Aorta (tissue), 5 donors: ENCODE measurements around the gene KPTN. TPM values are rescaled to one million over a fixed set of nuclear protein-coding genes. Genes with fewer than 3 reads are reported as not detected.
"Not testable (repeated sequence)": the region's sequence is repeated elsewhere in the genome, so short reads cannot be mapped to it uniquely, and the experiment has no call there.

Experiments
- ATAC-seq: fragments of 200-7000 bp; cut with Tn5 transposase; one replicate; pipeline ENCODE4 v1.9.1; 2022; ENCODE audit warnings: moderate library complexity; ENCODE audit not compliant: low FRiP score
- DNase-seq, 2 donors: peaks; one replicate each; pipeline ENCODE4 v3.0.0-alpha.2; 2020
- H3K27ac ChIP-seq, 2 donors: one replicate each; pipeline ENCODE4 v1.5.1; 2013; ENCODE audit warnings: low read length in 2 of 2, mild to moderate bottlenecking in 2 of 2, moderate library complexity in 2 of 2, control low read depth in 1 of 2, inconsistent platforms in 1 of 2, low read depth in 1 of 2
- H3K27me3 ChIP-seq, 2 donors: one replicate each; pipeline ENCODE4 v1.6.1; 2013; ENCODE audit warnings: control low read depth in 1 of 2, low read length in 1 of 2, mild to moderate bottlenecking in 1 of 2, moderate library complexity in 1 of 2; ENCODE audit not compliant: insufficient read depth in 2 of 2, control insufficient read depth in 1 of 2
- H3K36me3 ChIP-seq, 2 donors: one replicate each; pipeline ENCODE4 v1.6.1; 2013; ENCODE audit warnings: control low read depth in 1 of 2, low read length in 1 of 2, mild to moderate bottlenecking in 1 of 2; ENCODE audit not compliant: insufficient read depth in 2 of 2, control insufficient read depth in 1 of 2
- H3K4me1 ChIP-seq, 2 donors: one replicate each; pipeline ENCODE4 v1.6.1; 2013; ENCODE audit warnings: low read length in 2 of 2, control low read depth in 1 of 2, mild to moderate bottlenecking in 1 of 2, moderate library complexity in 1 of 2; ENCODE audit not compliant: insufficient read depth in 2 of 2, control insufficient read depth in 1 of 2
- H3K4me3 ChIP-seq, 2 donors: one replicate each; pipeline ENCODE4 v1.5.1; 2013; ENCODE audit warnings: low read length in 2 of 2, control low read depth in 1 of 2, mild to moderate bottlenecking in 1 of 2
- H3K9me3 ChIP-seq: one replicate; pipeline ENCODE4 v1.6.1; 2013; ENCODE audit warnings: mild to moderate bottlenecking, low read length; ENCODE audit not compliant: control insufficient read depth
- WGBS, 2 donors: extraction: QIAGEN DNeasy Blood & Tissue Kit; methylation state at CpG; one replicate each; pipeline ENCODE4 v1.1.7; 2013; 5-methylcytosine and 5-hydroxymethylcytosine counted together
- intact Hi-C, 2 donors: fragments of 100-400 bp; cut with DNase I; formaldehyde crosslinking; loops; one replicate each; pipeline versions ENCODE4 v1.14.2 to v1.15.0; 2022
- polyA plus RNA-seq, 2 donors: library from polyadenylated mRNA; stranded (reverse); fragments of 200-250 nt; gene quantifications; one replicate each; pipeline ENCODE4 v1.2.3, GENCODE V29; 2013
- total RNA-seq, 2 donors: library from RNA; stranded (reverse); fragmentation: NEBNext Ultra II Directional; extraction: Animal tissue kit (Norgen Biotek cat#: 25700); gene quantifications; one replicate each; pipeline ENCODE4 v1.2.1, GENCODE V29; 2021
- donor health status: healthy with polysubstance abuse.
- donor health status: Bipolar disorder and iron deficiency.
- donor health status: DM: no; HTN: no; CAD: no.
- donor health status: DM: no; HTN: no; CAD: no.
- donor health status: DM: yes; HTN: yes; CAD: no.

The KPTN gene
- total and polyA plus RNA-seq, 4 donors, result 3.0 to 24.8 (median 8.3) TPM

- Histone ChIP-seq H3K4me1 (no peaks in the 10 kb centered on the region), H3K9me3 (no peaks in the 10 kb centered on the region), H3K4me3 (no peak overlapping the region), H3K36me3 (peaks cover 0 to 2% of the 10 kb centered on the region in 2 donors), H3K27me3 (no peaks in the 10 kb centered on the region), H3K27ac (no peak overlapping the region)
- ATAC-seq, result no peak
- no peak for DNase-seq
- intact Hi-C loops, result no loop called here
- 88 to 90% methylated on average over 7 of the region's 7 CpGs for WGBS, 2 donors
Measured at GRCh38 chr19:47490031-47490430, 6.0 kb upstream of the KPTN start.

DNA sequence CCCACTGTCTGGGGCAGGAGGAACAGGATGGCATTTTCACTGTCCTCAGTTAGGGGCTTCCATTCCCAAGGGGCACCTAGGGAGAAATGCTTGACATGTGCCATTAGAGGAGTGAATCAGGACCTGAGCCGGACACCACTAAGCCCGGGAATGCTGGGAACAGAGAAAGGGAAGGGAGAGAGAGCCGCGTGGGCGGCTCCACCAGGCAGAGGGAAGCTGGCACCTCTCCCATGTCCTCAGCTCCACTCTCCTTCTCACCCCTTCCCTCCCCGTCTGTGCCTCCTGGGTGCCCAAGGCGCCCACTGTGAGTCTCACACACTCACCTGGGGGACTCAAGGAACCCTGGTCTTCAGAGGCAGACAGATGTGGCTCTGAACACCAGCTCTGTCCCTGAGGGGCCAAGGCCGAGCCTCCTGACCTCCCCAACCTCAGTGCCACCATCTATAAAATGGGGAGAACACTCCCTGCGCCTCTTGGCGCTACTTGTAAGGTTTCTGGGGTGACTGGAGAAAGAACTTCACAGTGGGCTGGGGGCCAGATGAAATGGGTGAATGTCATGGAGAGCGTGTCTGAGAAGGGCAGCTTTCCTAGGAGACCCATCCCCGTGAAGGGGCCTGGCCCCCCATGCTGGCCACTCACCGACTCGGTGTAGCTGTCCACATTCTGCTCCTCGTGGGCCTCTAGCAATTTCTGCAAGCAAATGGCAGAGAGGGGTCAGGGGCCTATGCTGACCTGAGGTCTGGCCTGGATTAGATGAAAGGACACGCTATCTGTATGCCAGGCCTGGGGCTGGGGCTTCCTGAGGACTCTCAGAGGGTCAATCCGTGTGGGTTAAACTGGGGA lies 5.3 kb upstream of the KPTN start:
- WGBS, 2 donors, result 71 to 80% methylated on average over 14 to 17 of the region's 17 CpGs
- H3K27ac ChIP-seq, result no peak overlapping the region
- no peaks in the 10 kb centered on the region for H3K4me1 ChIP-seq
- H3K36me3 ChIP-seq, result peaks cover 0 to 2% of the 10 kb centered on the region in 2 donors
- no peak for ATAC-seq
- H3K9me3 ChIP-seq, result no peaks in the 10 kb centered on the region
- no peak for DNase-seq
- no peaks in the 10 kb centered on the region for H3K27me3 ChIP-seq
- intact Hi-C loops, result no loop called here
- H3K4me3 ChIP-seq, result no peak overlapping the region

- DNase-seq (no peak), ATAC-seq (no peak)
- Histone ChIP-seq H3K36me3 (peaks cover 0 to 2% of the 10 kb centered on the region in 2 donors), H3K9me3 (no peaks in the 10 kb centered on the region), H3K4me1 (no peaks in the 10 kb centered on the region), H3K4me3 (no peak overlapping the region), H3K27me3 (no peaks in the 10 kb centered on the region), H3K27ac (no peak overlapping the region)
- intact Hi-C loops, result no loop called here
- WGBS, 2 donors, result 86 to 88% methylated on average over 15 to 19 of the region's 19 CpGs
Measured at GRCh38 chr19:47487551-47488515, 3.8 kb upstream of the KPTN start.

- intact Hi-C loops, result no loop called here
- Histone ChIP-seq H3K36me3 (peaks cover 0 to 2% of the 10 kb centered on the region in 2 donors), H3K27me3 (no peaks in the 10 kb centered on the region), H3K9me3 (no peaks in the 10 kb centered on the region), H3K4me1 (no peaks in the 10 kb centered on the region), H3K4me3 (no peak overlapping the region), H3K27ac (no peak overlapping the region)
- DNase-seq (no peak), ATAC-seq (no peak)
- 69 to 70% methylated on average over 9 of the region's 9 CpGs for WGBS, 2 donors
Measured at GRCh38 chr19:47486900-47487299, 2.9 kb upstream of the KPTN start.

DNA sequence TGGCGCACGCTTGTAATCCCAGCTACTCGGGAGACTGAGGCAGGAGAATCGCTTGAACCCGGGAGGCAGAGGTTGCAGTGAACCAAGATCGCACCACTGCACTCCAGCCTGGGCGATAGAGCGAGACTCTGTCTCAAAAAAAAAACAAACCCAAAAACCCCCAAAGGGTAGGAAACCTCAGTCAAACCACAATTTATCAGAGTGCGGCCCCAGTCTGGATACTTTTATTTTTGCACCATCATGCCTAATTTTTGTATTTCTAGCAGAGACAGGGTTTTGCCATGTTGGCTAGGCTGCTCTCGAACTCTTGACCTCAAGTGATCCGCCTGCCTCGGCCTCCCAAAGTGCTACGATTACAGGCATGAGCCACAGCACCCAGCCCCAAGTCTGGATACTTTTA lies 2.2 kb upstream of the KPTN start:
- H3K27me3 ChIP-seq, H3K9me3 ChIP-seq, DNase-seq, H3K27ac ChIP-seq, H3K4me1 ChIP-seq, H3K4me3 ChIP-seq, H3K36me3 ChIP-seq, intact Hi-C loops, ATAC-seq: not testable (repeated sequence)
- 89 to 91% methylated on average over 13 of the region's 13 CpGs for WGBS, 2 donors

- Histone ChIP-seq H3K9me3 (no peaks in the 10 kb centered on the region), H3K27ac (no peak overlapping the region), H3K36me3 (peaks cover 0 to 2% of the 10 kb centered on the region in 2 donors), H3K4me1 (no peaks in the 10 kb centered on the region), H3K27me3 (no peaks in the 10 kb centered on the region), H3K4me3 (no peak overlapping the region)
- 84 to 87% methylated on average over 6 of the region's 6 CpGs for WGBS, 2 donors
- ATAC-seq, result no peak
- DNase-seq, result no peak
- intact Hi-C loops, result no loop called here
Measured at GRCh38 chr19:47485210-47485609, 1.2 kb upstream of the KPTN start.

- 82 to 87% methylated on average over 15 of the region's 15 CpGs for WGBS, 2 donors
- no peak for ATAC-seq
- DNase-seq, result no peak
Measured at GRCh38 chr19:47483200-47483599, 819 bp downstream of the KPTN start.

DNA sequence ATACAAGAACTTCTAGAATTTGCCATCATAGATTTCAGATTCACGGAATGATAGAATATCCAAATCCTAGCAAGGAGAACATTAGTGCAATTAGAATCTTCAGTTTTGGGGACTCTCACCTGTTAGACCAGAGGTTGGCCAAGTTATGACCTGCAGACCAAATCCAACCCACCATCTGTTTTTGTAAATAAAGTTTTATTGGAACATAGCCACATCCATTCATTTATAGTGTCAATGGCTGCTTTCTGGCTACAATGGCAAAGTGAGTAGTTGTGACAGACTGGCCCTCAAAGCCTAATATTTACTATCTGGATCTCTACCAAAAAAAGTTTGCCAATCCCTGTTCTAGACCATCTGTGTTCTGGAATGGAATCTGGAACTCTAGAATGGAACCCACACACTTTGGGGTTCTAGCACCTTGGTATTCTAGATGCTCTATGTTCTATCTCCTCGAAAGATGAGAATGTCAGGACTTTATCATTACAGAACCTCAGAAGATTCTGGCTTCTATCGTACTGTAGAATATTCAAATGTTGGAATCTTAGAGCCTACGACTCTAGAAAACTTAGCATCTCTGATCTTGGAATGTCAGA lies 2.5 kb downstream of the KPTN start:
- Histone ChIP-seq H3K27me3 (no peaks in the 10 kb centered on the region), H3K27ac (no peak overlapping the region), H3K4me3 (no peak overlapping the region), H3K9me3 (no peaks in the 10 kb centered on the region), H3K4me1 (no peaks in the 10 kb centered on the region), H3K36me3 (no peaks in the 10 kb centered on the region)
- no peak for ATAC-seq
- intact Hi-C loops, result loop anchor here in 1 of 2 donors (5.0 kb wide), 1 partner anchor 44 kb away; no protein-coding TSS in a partner anchor
- 93 to 95% methylated on average over 4 of the region's 4 CpGs for WGBS, 2 donors
- no peak for DNase-seq

More at GRCh38 chr19:47483200-47483599, 819 bp downstream of the KPTN start:
- intact Hi-C loops, result loop anchor here in 1 of 2 donors (5.0 kb wide), 1 partner anchor 46 kb away; no protein-coding TSS in a partner anchor
- Histone ChIP-seq H3K36me3 (no peaks in the 10 kb centered on the region), H3K4me3 (no peak overlapping the region), H3K27me3 (no peaks in the 10 kb centered on the region), H3K27ac (no peak overlapping the region), H3K4me1 (no peaks in the 10 kb centered on the region), H3K9me3 (no peaks in the 10 kb centered on the region)
